ENCODE results near the gene HSPA9.

DNA sequence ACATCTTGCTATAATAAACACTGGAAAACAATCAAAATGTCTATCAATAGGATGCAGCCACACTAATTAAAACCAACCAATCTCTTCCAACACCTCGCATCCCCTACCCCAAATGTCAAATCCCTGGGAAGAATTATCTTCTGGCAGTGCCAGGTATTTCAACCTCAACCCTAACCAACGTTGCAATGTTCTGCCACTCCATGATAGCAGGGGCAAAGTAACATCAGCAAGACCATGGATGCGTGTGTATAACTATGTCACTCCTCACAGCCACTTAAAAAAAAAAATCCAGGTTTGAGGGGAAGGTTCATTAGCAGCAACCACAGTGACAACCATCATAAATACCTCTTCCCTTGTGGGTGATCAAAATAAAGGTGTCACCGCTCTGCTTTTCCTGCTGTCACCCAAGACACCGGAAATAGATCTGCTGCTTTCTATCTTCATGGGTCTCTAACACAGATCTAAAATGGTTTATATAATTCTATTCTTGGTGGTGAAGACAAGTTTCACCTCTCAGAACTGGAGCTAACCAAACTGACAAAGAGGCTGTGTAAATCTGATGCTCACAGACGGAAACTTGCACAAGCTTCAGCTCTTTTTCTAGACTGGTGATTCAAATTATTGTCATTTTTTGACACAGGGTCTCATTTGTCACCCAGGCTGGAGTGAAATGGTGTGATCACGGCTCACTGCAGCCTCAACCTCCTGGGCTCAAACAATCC is 9.9 kb downstream of the HSPA9 start:
- TF ChIP-seq REST (IDR thresholded peaks at IDR 0.05; ENCODE audit: insufficient read depth in 1 of 2, low read depth in 2 of 2, low read length in 2 of 2): no peak
- TF ChIP-seq POLR2AphosphoS5 (IDR thresholded peaks at IDR 0.05; ENCODE audit: low read depth, low read length): no peak
